ENCODE results near the gene BBX.

DNA sequence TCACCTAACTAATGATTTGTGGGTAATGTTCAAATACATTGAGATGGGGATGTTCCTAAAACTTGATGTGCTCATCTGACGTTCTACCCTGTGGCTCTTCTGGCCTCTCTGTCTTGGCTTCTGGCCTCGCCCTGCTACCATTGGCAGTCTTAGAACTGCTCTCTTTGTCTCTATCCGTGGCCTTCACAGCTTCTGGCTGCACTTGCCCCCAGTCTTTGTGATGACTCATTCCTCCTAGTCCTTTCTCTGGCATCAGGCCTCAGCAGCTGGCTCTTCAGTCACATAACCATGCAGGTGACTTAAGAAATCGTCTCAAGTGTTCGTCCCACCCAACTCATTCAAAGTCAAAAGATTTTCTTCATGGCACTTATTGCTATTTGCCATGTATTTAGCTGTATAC lies 188.1 kb downstream of the BBX start:
- TF ChIP-seq, protein P1, sequence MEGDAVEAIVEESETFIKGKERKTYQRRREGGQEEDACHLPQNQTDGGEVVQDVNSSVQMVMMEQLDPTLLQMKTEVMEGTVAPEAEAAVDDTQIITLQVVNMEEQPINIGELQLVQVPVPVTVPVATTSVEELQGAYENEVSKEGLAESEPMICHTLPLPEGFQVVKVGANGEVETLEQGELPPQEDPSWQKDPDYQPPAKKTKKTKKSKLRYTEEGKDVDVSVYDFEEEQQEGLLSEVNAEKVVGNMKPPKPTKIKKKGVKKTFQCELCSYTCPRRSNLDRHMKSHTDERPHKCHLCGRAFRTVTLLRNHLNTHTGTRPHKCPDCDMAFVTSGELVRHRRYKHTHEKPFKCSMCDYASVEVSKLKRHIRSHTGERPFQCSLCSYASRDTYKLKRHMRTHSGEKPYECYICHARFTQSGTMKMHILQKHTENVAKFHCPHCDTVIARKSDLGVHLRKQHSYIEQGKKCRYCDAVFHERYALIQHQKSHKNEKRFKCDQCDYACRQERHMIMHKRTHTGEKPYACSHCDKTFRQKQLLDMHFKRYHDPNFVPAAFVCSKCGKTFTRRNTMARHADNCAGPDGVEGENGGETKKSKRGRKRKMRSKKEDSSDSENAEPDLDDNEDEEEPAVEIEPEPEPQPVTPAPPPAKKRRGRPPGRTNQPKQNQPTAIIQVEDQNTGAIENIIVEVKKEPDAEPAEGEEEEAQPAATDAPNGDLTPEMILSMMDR (IDR thresholded peaks at IDR 0.05): no peak
- TF ChIP-seq POLR2A (IDR thresholded peaks at IDR 0.05): no peak

Measured in upper lobe of left lung (tissue), 4 donors.